Endothelial cell of umbilical vein (primary cell): ENCODE measurements around the gene ITGA3. TPM values are rescaled to one million over a fixed set of nuclear protein-coding genes. Genes with fewer than 3 reads are reported as not detected.

ENCODE experiments used
- BruUV-seq: library from RNA; stranded (reverse); fragments of 400-500 nt; replicated peaks from 2 replicates; lab custom pipeline; 2021; lab: Mats Ljungman, UMichigan
- CTCF ChIA-PET: fragments of 300-600, 350-600 bp; sonication (Branson Sonifier 250); formaldehyde crosslinking; loops from one replicate; lab custom pipeline; 2021; ENCODE audit warnings: antibody characterized with exemption, inconsistent platforms; lab: Charles Lee
- POLR2A ChIA-PET: fragments of 300-600, 350-600 bp; sonication (Branson Sonifier 250); formaldehyde crosslinking; loops from one replicate; lab custom pipeline; 2021; ENCODE audit warnings: antibody characterized with exemption, inconsistent platforms; lab: Charles Lee
- DNase-seq: peaks from one replicate; pipeline ENCODE4 v3.0.0-alpha.2; 2011; ENCODE audit warnings: low read depth, low spot score
- FAIRE-seq: peaks from 2 replicates; lab custom pipeline; 2011; peaks lifted over from hg19 to GRCh38; lab: Jason Lieb, UNC
- H2AFZ ChIP-seq: 2 replicates; pipeline ENCODE4 v1.6.0; 2012; ENCODE audit warnings: low read depth, low read length, control low read depth, inconsistent platforms
- H3K27ac ChIP-seq: 2 replicates; pipeline ENCODE4 v1.5.1; 2011; ENCODE audit warnings: low read depth, mild to moderate bottlenecking, control low read depth, low read length, moderate library complexity; ENCODE audit not compliant: insufficient read depth
- H3K27me3 ChIP-seq, 2 experiments: 2 replicates each; pipeline versions ENCODE4 v1.6.0 to v1.6.1; 2011; ENCODE audit warnings: low read length in 2 of 2, mixed read lengths in 1 of 2; ENCODE audit not compliant: control insufficient read depth in 2 of 2, insufficient read depth in 2 of 2
- H3K36me3 ChIP-seq, 2 experiments: 2 replicates in 1 of 2; 3 replicates in 1 of 2; pipeline ENCODE4 v1.5.1; 2011; ENCODE audit warnings: low read length in 2 of 2, mild to moderate bottlenecking in 1 of 2, moderate library complexity in 1 of 2; ENCODE audit not compliant: control insufficient read depth in 2 of 2, insufficient read depth in 2 of 2; ENCODE audit errors: extremely low read depth in 1 of 2
- H3K4me1 ChIP-seq: 3 replicates; pipeline ENCODE4 v1.5.1; 2011; ENCODE audit warnings: mild to moderate bottlenecking, low read length; ENCODE audit not compliant: control insufficient read depth, insufficient read depth; ENCODE audit errors: extremely low read depth
- H3K4me2 ChIP-seq: 2 replicates; pipeline ENCODE4 v1.6.1; 2011; ENCODE audit warnings: low read length, control low read depth, mixed read lengths; ENCODE audit not compliant: insufficient read depth
- H3K4me3 ChIP-seq, 3 experiments: fragments of 200-600 bp in 1 of 3; sonication (generic), shearing (Covaris generic) in 1 of 3; replicated peaks in 1 of 3; 2 replicates each; pipeline ENCODE4 v1.5.1; 2011 to 2016; ENCODE audit warnings: control low read depth in 3 of 3, low read length in 3 of 3, mild to moderate bottlenecking in 2 of 3, inconsistent platforms in 1 of 3, low read depth in 1 of 3, moderate library complexity in 1 of 3; ENCODE audit not compliant: insufficient read depth in 1 of 3
- H3K79me2 ChIP-seq: 2 replicates; pipeline ENCODE4 v1.6.0; 2012; ENCODE audit warnings: low read length, inconsistent platforms; ENCODE audit not compliant: control insufficient read depth, insufficient read depth
- H3K9ac ChIP-seq: replicated peaks from 2 replicates; pipeline ENCODE3; 2011; ENCODE audit warnings: low read length, control low read depth; ENCODE audit not compliant: insufficient read depth; ENCODE audit errors: extremely low read depth
- H3K9me1 ChIP-seq: replicated peaks from 3 replicates; pipeline ENCODE4 v1.6.0; 2011; ENCODE audit warnings: mild to moderate bottlenecking, low read length; ENCODE audit not compliant: control insufficient read depth, insufficient read depth; ENCODE audit errors: extremely low read depth
- H3K9me3 ChIP-seq: replicated peaks from 2 replicates; pipeline ENCODE4 v1.5.1; 2012; ENCODE audit warnings: low read length, inconsistent platforms; ENCODE audit not compliant: control insufficient read depth, insufficient read depth
- H4K20me1 ChIP-seq: replicated peaks from 2 replicates; pipeline ENCODE3; 2011; ENCODE audit warnings: mild to moderate bottlenecking, low read length; ENCODE audit not compliant: control insufficient read depth, insufficient read depth; ENCODE audit errors: extremely low read depth
- EZH2 ChIP-seq: IDR thresholded peaks from 2 replicates; pipeline ENCODE4 v1.6.1; 2012; ENCODE audit warnings: borderline replicate concordance, low read depth, mild to moderate bottlenecking, moderate library complexity, low read length, inconsistent platforms; ENCODE audit not compliant: severe bottlenecking
- FOS ChIP-seq: IDR thresholded peaks from 2 replicates; pipeline ENCODE4 v1.6.1; 2011; ENCODE audit warnings: mild to moderate bottlenecking, low read length, moderate library complexity, borderline replicate concordance; ENCODE audit not compliant: insufficient read depth
- JUN ChIP-seq: IDR thresholded peaks from 2 replicates; pipeline ENCODE4 v1.6.1; 2011; ENCODE audit warnings: borderline replicate concordance, low read depth; ENCODE audit not compliant: insufficient read length, insufficient read depth
- MYC ChIP-seq: IDR thresholded peaks from one replicate; pipeline ENCODE4 v1.6.1; 2011; ENCODE audit warnings: mild to moderate bottlenecking, low read depth, low read length
- POLR2A ChIP-seq: IDR thresholded peaks from 2 replicates; pipeline ENCODE4 v1.6.1; 2012; ENCODE audit warnings: low read depth, mild to moderate bottlenecking, control low read depth, low read length
- POLR2AphosphoS5 ChIP-seq: IDR thresholded peaks from 2 replicates; pipeline ENCODE4 v1.6.1; 2012; ENCODE audit warnings: low read depth, mild to moderate bottlenecking, control low read depth, low read length, moderate library complexity; ENCODE audit not compliant: insufficient read depth
- dilution Hi-C: fragments of 300-500 bp; cut with MboI; formaldehyde crosslinking; loops from one replicate; pipeline ENCODE4 v1.15.0; 2019; ENCODE audit warnings: low sequenced_read_pairs; ENCODE audit not compliant: extremely low pct_ligation_motif_present
- intact Hi-C: fragments of 100-400 bp; cut with micrococcal nuclease; formaldehyde crosslinking; loops from one replicate; pipeline ENCODE4 v1.10.0; 2022
- polyA plus RNA-seq, 4 experiments: library from polyadenylated mRNA; depleted of rRNA in 3 of 4; stranded (reverse) in 3 of 4; unstranded in 1 of 4; fragments of >200 nt; gene quantifications; 2 replicates each; pipeline versions ENCODE4 v1.2.1 to v1.2.3, GENCODE V29; 2011 to 2012; ENCODE audit warnings: missing spikeins in 1 of 4
- total RNA-seq: library from RNA; stranded (reverse); gene quantifications from 2 replicates; pipeline ENCODE4 v1.2.3, GENCODE V29; 2021
- TF ChIP-seq, protein P1 (sequence below), 2 donors: IDR thresholded peaks; 1 replicate in 1 of 2; 2 replicates in 1 of 2; pipeline ENCODE4 v1.5.1; 2011; ENCODE audit warnings: low read length in 2 of 2, mild to moderate bottlenecking in 2 of 2, moderate library complexity in 2 of 2, control low read depth in 1 of 2, inconsistent platforms in 1 of 2, low read depth in 1 of 2; ENCODE audit not compliant: insufficient read depth in 1 of 2; ENCODE audit errors: extremely low read depth in 1 of 2
- TF ChIP-seq, protein P2 (sequence below): IDR thresholded peaks from 2 replicates; pipeline ENCODE4 v1.6.1; 2011; ENCODE audit not compliant: insufficient read depth, insufficient read length

Gene ITGA3
- total and polyA plus RNA-seq, 2 donors (not counting 3 experiments of a cell fraction or from before 2014, with no cell fraction given): 92.7 to 112 TPM

DNA sequence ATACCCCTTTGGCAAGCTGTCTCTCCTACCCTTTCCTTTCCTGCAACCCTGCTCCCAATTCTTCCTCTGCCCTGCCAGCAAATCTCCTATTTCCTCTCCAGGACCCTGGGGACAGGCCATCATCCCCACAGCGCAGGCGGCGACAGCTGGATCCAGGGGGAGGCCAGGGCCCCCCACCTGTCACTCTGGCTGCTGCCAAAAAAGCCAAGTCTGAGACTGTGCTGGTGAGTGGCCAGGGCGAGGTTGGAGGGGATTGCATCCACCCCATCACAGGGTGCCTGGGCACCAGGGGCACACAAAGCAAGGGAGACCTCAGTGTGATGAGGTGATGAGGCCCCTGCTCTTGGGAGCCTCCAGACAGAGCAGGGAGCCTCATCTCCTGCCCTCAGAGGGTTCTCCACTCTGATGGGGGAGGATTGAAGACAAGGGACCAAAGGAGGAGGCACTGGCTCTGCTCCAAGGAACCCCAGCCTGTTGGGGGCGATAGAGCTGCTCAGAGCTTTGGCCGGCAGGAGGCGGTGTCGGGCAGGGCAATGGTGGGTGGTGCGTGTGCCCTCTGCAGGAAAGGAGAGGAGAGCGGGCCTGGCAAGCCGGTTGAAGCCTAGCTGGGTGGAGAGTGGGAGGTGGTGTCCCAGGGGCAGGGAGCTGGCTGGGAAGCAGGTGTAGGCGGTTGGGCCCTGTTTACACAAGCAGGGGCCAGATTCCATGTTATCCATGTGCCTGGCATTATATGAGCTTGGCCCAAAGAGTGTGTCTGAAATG is 23.6 kb downstream of the ITGA3 start:
- Histone ChIP-seq H3K4me1 (no peaks in the 10 kb centered on the region), H3K27ac (no peak overlapping the region), H3K4me2 (no peak overlapping the region), H3K9me1 (no peaks in the 10 kb centered on the region), H4K20me1 (no peaks in the 10 kb centered on the region), H3K9ac (no peak overlapping the region), H3K27me3 (no peaks in the 10 kb centered on the region), H3K4me3 (no peak overlapping the region), H3K9me3 (no peaks in the 10 kb centered on the region), H3K36me3 (peaks cover 6 to 46% of the 10 kb centered on the region in 2 experiments), H3K79me2 (no peaks in the 10 kb centered on the region), H2AFZ (no peak overlapping the region)
- CTCF ChIA-PET: interaction anchor here (0.5 to 7.8 kb wide), 16 partner anchors 9 to 218 kb away, joined by 3 to 84 read pairs (median 6); partner anchors contain the start of gene ITGA3
- no TSS peak for BruUV-seq
- dilution Hi-C loops (no loop called here), intact Hi-C loops (loop anchor here (2.0 kb wide), 1 partner anchor 53 kb away; no protein-coding TSS in a partner anchor)
- POLR2A ChIA-PET: interaction anchor here (1.5 kb wide), 1 partner anchor 22 kb away, joined by 3 read pairs; no protein-coding TSS in a partner anchor
- TF ChIP-seq FOS: no peak
- TF ChIP-seq, protein P1, sequence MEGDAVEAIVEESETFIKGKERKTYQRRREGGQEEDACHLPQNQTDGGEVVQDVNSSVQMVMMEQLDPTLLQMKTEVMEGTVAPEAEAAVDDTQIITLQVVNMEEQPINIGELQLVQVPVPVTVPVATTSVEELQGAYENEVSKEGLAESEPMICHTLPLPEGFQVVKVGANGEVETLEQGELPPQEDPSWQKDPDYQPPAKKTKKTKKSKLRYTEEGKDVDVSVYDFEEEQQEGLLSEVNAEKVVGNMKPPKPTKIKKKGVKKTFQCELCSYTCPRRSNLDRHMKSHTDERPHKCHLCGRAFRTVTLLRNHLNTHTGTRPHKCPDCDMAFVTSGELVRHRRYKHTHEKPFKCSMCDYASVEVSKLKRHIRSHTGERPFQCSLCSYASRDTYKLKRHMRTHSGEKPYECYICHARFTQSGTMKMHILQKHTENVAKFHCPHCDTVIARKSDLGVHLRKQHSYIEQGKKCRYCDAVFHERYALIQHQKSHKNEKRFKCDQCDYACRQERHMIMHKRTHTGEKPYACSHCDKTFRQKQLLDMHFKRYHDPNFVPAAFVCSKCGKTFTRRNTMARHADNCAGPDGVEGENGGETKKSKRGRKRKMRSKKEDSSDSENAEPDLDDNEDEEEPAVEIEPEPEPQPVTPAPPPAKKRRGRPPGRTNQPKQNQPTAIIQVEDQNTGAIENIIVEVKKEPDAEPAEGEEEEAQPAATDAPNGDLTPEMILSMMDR (IDR thresholded peaks at IDR 0.05; ENCODE audit: extremely low read depth in 1 of 2, insufficient read depth in 1 of 2, low read depth in 1 of 2, low read length in 2 of 2): peak; percentile 64 to 71
- DNase-seq: peak; percentile 17
- no peak for FAIRE-seq

DNA sequence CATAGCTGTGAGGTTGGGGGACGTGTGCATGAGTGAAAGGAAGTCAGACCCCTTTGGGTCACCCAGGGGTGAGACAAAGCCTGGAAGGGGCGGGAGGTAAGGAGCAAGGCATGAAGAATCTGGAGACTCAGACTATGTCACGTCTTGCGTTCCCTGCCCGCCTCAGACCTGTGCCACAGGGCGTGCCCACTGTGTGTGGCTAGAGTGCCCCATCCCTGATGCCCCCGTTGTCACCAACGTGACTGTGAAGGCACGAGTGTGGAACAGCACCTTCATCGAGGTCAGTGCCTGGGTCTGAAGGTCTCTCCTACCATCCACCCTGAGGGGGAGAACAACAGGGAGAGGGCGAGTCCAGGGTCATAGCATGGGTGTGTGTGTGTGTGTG is 24.2 kb downstream of the ITGA3 start:
- H3K36me3 ChIP-seq: peaks cover 6 to 44% of the 10 kb centered on the region in 2 experiments
- no peak overlapping the region for H2AFZ ChIP-seq
- DNase-seq (no peak), FAIRE-seq (no peak)
- no peak overlapping the region for H3K27ac ChIP-seq
- H3K4me3 ChIP-seq: no peak overlapping the region
- H3K27me3 ChIP-seq: no peaks in the 10 kb centered on the region
- no peaks in the 10 kb centered on the region for H4K20me1 ChIP-seq
- H3K9ac ChIP-seq: no peak overlapping the region
- no TSS peak for BruUV-seq
- H3K9me3 ChIP-seq: no peaks in the 10 kb centered on the region
- no peaks in the 10 kb centered on the region for H3K79me2 ChIP-seq
- H3K9me1 ChIP-seq: no peaks in the 10 kb centered on the region
- dilution Hi-C loops: no loop called here
- ChIA-PET POLR2A (interaction anchor here (1.5 kb wide), 1 partner anchor 23 kb away, joined by 3 read pairs; no protein-coding TSS in a partner anchor), CTCF (interaction anchor here (0.5 to 7.8 kb wide), 16 partner anchors 9 to 219 kb away, joined by 3 to 84 read pairs (median 6); partner anchors contain the start of gene ITGA3)
- intact Hi-C loops: no loop called here
- H3K4me1 ChIP-seq: no peaks in the 10 kb centered on the region
- no peak overlapping the region for H3K4me2 ChIP-seq
- TF ChIP-seq MYC: no peak
- TF ChIP-seq POLR2A: no peak
- no peak for TF ChIP-seq FOS
- TF ChIP-seq, protein P1 (IDR thresholded peaks at IDR 0.05; ENCODE audit: extremely low read depth in 1 of 2, insufficient read depth in 1 of 2, low read depth in 1 of 2, low read length in 2 of 2): no peak
- no peak for TF ChIP-seq POLR2AphosphoS5
- no peak for TF ChIP-seq EZH2
- TF ChIP-seq, protein P2, sequence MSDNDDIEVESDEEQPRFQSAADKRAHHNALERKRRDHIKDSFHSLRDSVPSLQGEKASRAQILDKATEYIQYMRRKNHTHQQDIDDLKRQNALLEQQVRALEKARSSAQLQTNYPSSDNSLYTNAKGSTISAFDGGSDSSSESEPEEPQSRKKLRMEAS: no peak
- no peak for TF ChIP-seq JUN
